GM19468 (cell line): Measurements from ENCODE around the gene FEM1C.
"Not testable (repeated sequence)": the region's sequence is repeated elsewhere in the genome, so short reads cannot be mapped to it uniquely, and the experiment has no call there.

Experiments used
- ATAC-seq: cut with Tn5 transposase; IDR thresholded peaks from one replicate; pipeline ENCODE4 v1.9.1; 2021; ENCODE audit warnings: mild to moderate bottlenecking, moderate library complexity, moderate number of reproducible peaks; ENCODE audit not compliant: unreplicated experiment; ENCODE audit errors: extremely low read depth

FEM1C gene

DNA sequence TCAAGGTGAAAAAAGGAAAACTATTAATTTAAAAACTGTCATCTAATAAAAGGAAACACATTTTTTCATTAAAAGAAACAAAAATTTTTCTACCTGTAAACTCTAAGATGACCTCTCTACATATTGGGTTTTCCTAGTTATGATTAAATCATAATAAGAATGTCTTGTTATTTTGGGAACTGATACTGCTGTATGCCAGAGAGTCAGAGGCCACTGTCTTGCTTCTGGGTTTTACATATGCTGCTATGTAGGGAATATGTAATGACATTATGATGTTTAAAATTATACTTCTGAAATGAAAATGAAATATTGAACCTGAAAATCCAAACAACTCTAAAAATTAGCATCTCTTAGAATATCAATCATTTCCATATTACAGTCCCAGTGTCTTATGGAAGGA, 63.7 kb downstream of the FEM1C start:
- ATAC-seq: no peak

DNA sequence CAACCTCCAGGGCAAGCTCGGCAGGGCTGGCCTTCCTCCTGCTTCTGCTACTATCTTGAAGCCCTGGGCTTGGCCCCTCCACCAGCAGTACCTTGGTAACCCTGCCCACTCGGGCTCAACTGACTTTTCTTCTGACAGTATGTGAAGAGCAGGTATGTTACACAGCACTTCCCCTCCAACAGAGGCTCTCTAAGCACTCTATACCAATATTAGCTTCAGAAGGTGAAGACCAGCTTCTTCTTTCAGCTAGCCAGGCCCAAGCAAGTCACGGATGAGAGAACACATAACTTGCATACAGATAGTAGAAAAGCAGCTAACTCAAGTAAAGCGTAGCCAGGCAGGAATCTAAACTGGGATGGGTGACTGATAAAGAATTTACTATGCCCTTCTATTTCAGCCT, 64.3 kb downstream of the FEM1C start:
- no peak for ATAC-seq

DNA sequence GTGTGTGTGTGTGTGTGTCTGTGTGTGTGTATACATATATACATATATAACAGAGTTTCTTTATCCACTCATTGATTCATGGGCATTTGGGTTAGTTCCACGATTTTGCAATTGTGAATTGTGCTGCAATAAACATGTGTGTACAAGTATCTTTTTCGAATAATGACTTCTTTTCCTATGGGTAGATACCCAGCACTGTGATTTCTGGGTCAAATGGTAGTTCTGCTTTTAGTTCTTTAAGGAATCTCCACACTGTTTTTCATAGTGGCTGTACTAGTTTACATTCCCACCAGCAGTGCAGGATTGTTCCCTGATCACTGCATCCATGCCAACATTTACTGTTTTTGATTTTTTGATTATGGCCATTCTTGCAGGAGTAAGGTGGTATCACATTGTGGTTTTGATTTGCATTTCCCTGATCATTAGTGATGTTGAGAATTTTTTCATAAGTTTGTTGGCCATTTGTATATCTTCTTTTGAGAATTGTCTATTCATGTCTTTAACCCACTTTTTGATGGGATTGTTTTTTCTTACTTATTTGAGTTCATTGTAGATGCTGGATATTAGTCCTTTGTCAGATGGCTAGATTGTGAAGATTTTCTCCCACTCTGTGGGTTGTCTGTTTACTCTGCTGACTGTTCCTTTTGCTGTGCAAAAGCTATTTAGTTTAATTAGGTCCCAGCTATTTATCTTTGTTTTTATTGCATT, 65.3 kb downstream of the FEM1C start:
- not testable (repeated sequence) for ATAC-seq

GRCh38 chr5:115478281-115478680, 66.3 kb downstream of the FEM1C start:
- no peak for ATAC-seq

GRCh38 chr5:115477581-115477980, 67.0 kb downstream of the FEM1C start:
- no peak for ATAC-seq

DNA sequence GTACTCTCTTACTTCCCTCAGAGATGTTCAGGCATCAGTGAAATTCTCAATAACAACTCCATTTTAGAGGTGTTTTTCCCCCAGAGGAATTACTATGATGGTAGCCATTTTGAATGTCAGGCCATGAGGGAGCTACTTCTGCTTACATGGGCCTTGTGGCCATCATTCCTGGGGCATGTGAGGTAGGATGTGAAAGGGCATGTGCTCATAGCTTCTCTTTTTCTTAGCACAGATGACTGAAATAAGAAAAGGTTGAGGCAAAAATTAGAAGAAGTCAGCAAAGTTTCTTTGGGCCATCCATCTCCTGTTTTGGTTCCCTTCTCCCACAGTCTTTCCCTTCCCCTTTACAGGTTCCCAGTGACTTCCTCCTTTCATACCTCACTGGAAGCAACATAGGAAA, 68.8 kb downstream of the FEM1C start:
- no peak for ATAC-seq

DNA sequence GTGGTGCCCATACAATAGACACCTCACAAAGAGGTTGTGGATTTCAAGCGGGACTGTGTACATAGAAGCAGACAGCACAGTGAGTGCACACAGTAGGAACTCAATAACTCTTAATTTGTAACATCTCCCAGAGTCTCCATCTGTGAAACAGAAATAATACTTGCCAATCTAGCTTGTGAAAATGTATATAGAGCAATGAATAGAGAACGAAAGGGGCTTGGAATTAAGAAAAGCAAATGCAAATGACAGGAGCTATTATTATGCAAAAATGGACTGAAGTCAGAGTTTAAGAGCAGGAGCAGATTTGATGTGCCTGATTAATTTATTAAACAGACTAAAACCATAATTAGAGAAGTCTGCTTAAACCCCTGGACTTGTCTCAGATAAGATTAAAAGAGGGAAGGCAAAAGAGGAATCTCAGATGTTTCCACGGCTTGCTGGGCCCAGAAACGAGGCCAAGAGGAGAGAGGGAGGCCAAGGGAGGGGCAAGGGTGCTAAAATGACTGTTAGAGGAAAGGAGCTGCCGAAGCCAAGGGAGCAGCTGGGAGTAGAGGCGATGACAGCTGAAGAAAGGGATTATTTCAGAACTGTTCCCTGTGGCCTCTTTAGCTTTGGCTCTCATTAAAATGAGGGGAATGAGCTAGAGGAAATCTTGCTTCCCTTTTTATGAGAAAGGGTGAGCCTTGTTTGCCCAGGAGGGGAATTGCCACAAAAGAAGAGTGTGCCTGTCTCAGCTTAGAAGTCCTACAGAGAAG, 72.1 kb downstream of the FEM1C start:
- ATAC-seq: no peak

DNA sequence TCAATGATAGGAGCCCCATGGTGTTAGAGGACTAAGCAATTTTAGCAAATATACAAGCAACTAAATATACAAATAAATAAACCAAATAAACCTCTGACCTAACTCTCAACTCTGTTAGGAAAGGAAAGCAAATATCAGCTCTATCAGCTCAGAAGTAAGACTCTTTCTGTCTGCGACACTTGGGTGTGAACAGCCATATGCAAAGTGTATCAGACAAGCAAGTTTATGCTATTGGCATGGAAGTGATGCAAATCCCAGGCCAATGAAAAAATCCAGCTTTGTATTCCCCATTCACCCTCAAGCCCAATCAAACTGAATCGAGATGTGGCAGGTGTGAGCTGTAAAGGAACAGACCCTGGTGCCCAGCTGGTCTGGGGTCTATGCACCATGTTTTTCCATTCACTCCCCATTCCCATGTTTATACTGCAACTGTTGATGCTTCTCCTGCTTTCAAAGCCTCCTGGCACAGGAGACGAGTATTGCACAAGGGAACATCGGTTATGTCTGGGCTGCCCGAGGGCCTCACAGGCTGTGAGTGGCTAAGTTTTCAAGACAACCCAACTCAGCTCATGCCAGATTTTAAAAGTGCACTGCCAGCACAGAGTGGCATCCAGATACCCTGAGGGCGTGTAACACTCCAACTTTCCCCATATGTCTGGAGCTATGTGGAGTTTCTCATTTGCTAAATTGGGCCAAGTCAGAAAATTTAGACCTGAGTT, 73.1 kb downstream of the FEM1C start:
- no peak for ATAC-seq

DNA sequence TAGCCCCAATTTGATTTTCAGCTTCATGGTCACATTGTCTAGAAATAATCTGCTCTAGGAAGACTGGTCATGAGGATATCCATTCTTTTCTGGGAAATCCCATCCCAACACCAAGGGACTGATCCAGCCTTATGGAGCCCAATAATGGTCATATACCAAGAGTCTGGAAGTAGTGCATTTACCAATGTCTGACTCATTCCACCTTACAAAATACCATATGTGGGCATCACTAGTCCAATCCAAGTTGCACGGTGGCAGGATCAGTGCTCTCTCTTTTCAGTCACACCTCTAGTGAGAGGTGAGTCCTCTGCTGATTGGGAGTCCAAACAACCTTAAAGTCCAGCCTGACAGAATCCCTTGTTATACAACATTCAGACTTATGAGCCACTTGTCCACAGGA, 73.7 kb downstream of the FEM1C start:
- ATAC-seq: no peak
